ENCODE results near the gene SMTNL2.

Gene SMTNL2

GRCh38 chr17:4565209-4566141 lies 18.9 kb upstream of the SMTNL2 start:
- Histone ChIP-seq H3K4me3 (ENCODE audit: insufficient read depth in 1 of 2, low read depth in 1 of 2, low read length in 2 of 2) (peak overlapping the region in 1 of 2 experiments; percentile 49), H3K4me2 (ENCODE audit: low read length, poor library complexity, severe bottlenecking) (no peak overlapping the region), H3K36me3 (ENCODE audit: control insufficient read depth in 1 of 2, insufficient read depth in 2 of 2, low read depth in 1 of 2, low read length in 2 of 2) (no peaks in the 10 kb centered on the region), H2AFZ (ENCODE audit: low read depth, low read length) (no peak overlapping the region), H4K8ac (ENCODE audit: low read length) (no peak overlapping the region), H3K14ac (ENCODE audit: low read length in 2 of 2) (no peak overlapping the region), H3K9ac (ENCODE audit: low read length) (peak overlapping the region; percentile 16), H4K91ac (ENCODE audit: low read length) (no peak overlapping the region), H2AK5ac (ENCODE audit: low read length, severe bottlenecking) (no peak overlapping the region), H3K4me1 (ENCODE audit: control insufficient read depth, insufficient read depth, low read depth, low read length) (peaks cover 2% of the 10 kb centered on the region), H3K79me1 (replicated peaks; ENCODE audit: low read length, poor library complexity, severe bottlenecking) (no peaks in the 10 kb centered on the region), H3K4ac (ENCODE audit: low read depth in 1 of 2, low read length in 2 of 2) (no peak overlapping the region), H2BK120ac (ENCODE audit: low read depth, low read length) (no peak overlapping the region), H3K27me3 (ENCODE audit: control insufficient read depth in 1 of 2, insufficient read depth in 1 of 2, low read length in 2 of 2) (peaks cover 0 to 18% of the 10 kb centered on the region in 2 experiments), H3K27ac (ENCODE audit: low read length, poor library complexity, severe bottlenecking) (no peak overlapping the region), H2BK5ac (ENCODE audit: low read depth, low read length, poor library complexity, severe bottlenecking) (no peak overlapping the region), H2BK12ac (ENCODE audit: low read length in 2 of 2) (no peak overlapping the region), H3K9me3 (ENCODE audit: control insufficient read depth, low read length) (no peaks in the 10 kb centered on the region), H3K18ac (ENCODE audit: low read depth in 1 of 2, low read length in 2 of 2) (no peak overlapping the region), H3K23ac (ENCODE audit: low read length in 2 of 2) (no peak overlapping the region), H2BK15ac (ENCODE audit: low read depth, poor library complexity, severe bottlenecking) (no peak overlapping the region)
- WGBS = 33% methylated on average over 16 of the region's 16 CpGs
- peak; percentile 82 for DNase-seq

- no peak overlapping the region for H3K18ac ChIP-seq (ENCODE audit: low read depth in 1 of 2, low read length in 2 of 2)
- no peaks in the 10 kb centered on the region for H3K79me1 ChIP-seq (replicated peaks; ENCODE audit: low read length, poor library complexity, severe bottlenecking)
- peak; percentile 63 for DNase-seq
- H2BK15ac ChIP-seq (ENCODE audit: low read depth, poor library complexity, severe bottlenecking) = no peak overlapping the region
- H2AK5ac ChIP-seq (ENCODE audit: low read length, severe bottlenecking) = no peak overlapping the region
- H2AFZ ChIP-seq (ENCODE audit: low read depth, low read length) = no peak overlapping the region
- no peak overlapping the region for H3K4me2 ChIP-seq (ENCODE audit: low read length, poor library complexity, severe bottlenecking)
- H2BK5ac ChIP-seq (ENCODE audit: low read depth, low read length, poor library complexity, severe bottlenecking) = no peak overlapping the region
- peaks cover 10 to 20% of the 10 kb centered on the region in 2 experiments for H3K27me3 ChIP-seq (ENCODE audit: control insufficient read depth in 1 of 2, insufficient read depth in 1 of 2, low read length in 2 of 2)
- H4K8ac ChIP-seq (ENCODE audit: low read length) = no peak overlapping the region
- H3K27ac ChIP-seq (ENCODE audit: low read length, poor library complexity, severe bottlenecking) = no peak overlapping the region
- H4K91ac ChIP-seq (ENCODE audit: low read length) = no peak overlapping the region
- H3K9me3 ChIP-seq (ENCODE audit: control insufficient read depth, low read length) = no peaks in the 10 kb centered on the region
- no peak overlapping the region for H3K23ac ChIP-seq (ENCODE audit: low read length in 2 of 2)
- no peak overlapping the region for H3K4ac ChIP-seq (ENCODE audit: low read depth in 1 of 2, low read length in 2 of 2)
- no peak overlapping the region for H3K14ac ChIP-seq (ENCODE audit: low read length in 2 of 2)
- WGBS = 16% methylated on average over 5 of the region's 5 CpGs
- no peak overlapping the region for H2BK120ac ChIP-seq (ENCODE audit: low read depth, low read length)
- H2BK12ac ChIP-seq (ENCODE audit: low read length in 2 of 2) = no peak overlapping the region
- no peak overlapping the region for H3K4me3 ChIP-seq (ENCODE audit: insufficient read depth in 1 of 2, low read depth in 1 of 2, low read length in 2 of 2)
- no peak overlapping the region for H3K9ac ChIP-seq (ENCODE audit: low read length)
- no peaks in the 10 kb centered on the region for H3K4me1 ChIP-seq (ENCODE audit: control insufficient read depth, insufficient read depth, low read depth, low read length)
- no peaks in the 10 kb centered on the region for H3K36me3 ChIP-seq (ENCODE audit: control insufficient read depth in 1 of 2, insufficient read depth in 2 of 2, low read depth in 1 of 2, low read length in 2 of 2)
Observed at GRCh38 chr17:4566785-4567184, 17.5 kb upstream of the SMTNL2 start.

- WGBS = no CpG with 5 or more reads among the region's 1 CpG
- no peak overlapping the region for H3K23ac ChIP-seq (ENCODE audit: low read length in 2 of 2)
- no peak overlapping the region for H2BK120ac ChIP-seq (ENCODE audit: low read depth, low read length)
- H3K36me3 ChIP-seq (ENCODE audit: control insufficient read depth in 1 of 2, insufficient read depth in 2 of 2, low read depth in 1 of 2, low read length in 2 of 2) = no peaks in the 10 kb centered on the region
- no peaks in the 10 kb centered on the region for H3K4me1 ChIP-seq (ENCODE audit: control insufficient read depth, insufficient read depth, low read depth, low read length)
- H3K27ac ChIP-seq (ENCODE audit: low read length, poor library complexity, severe bottlenecking) = no peak overlapping the region
- no peaks in the 10 kb centered on the region for H3K9me3 ChIP-seq (ENCODE audit: control insufficient read depth, low read length)
- no peak for DNase-seq
- H2BK12ac ChIP-seq (ENCODE audit: low read length in 2 of 2) = no peak overlapping the region
- peaks cover 20 to 23% of the 10 kb centered on the region in 2 experiments for H3K27me3 ChIP-seq (ENCODE audit: control insufficient read depth in 1 of 2, insufficient read depth in 1 of 2, low read length in 2 of 2)
- H2BK15ac ChIP-seq (ENCODE audit: low read depth, poor library complexity, severe bottlenecking) = no peak overlapping the region
- H3K18ac ChIP-seq (ENCODE audit: low read depth in 1 of 2, low read length in 2 of 2) = no peak overlapping the region
- no peaks in the 10 kb centered on the region for H3K79me1 ChIP-seq (replicated peaks; ENCODE audit: low read length, poor library complexity, severe bottlenecking)
- no peak overlapping the region for H4K8ac ChIP-seq (ENCODE audit: low read length)
- no peak overlapping the region for H3K14ac ChIP-seq (ENCODE audit: low read length in 2 of 2)
- H3K4me3 ChIP-seq (ENCODE audit: insufficient read depth in 1 of 2, low read depth in 1 of 2, low read length in 2 of 2) = no peak overlapping the region
- no peak overlapping the region for H2BK5ac ChIP-seq (ENCODE audit: low read depth, low read length, poor library complexity, severe bottlenecking)
- H3K4me2 ChIP-seq (ENCODE audit: low read length, poor library complexity, severe bottlenecking) = no peak overlapping the region
- no peak overlapping the region for H3K4ac ChIP-seq (ENCODE audit: low read depth in 1 of 2, low read length in 2 of 2)
- no peak overlapping the region for H4K91ac ChIP-seq (ENCODE audit: low read length)
- no peak overlapping the region for H2AK5ac ChIP-seq (ENCODE audit: low read length, severe bottlenecking)
- no peak overlapping the region for H2AFZ ChIP-seq (ENCODE audit: low read depth, low read length)
- H3K9ac ChIP-seq (ENCODE audit: low read length) = no peak overlapping the region
Observed at GRCh38 chr17:4569591-4569990, 14.7 kb upstream of the SMTNL2 start.

- no peak overlapping the region for H3K14ac ChIP-seq (ENCODE audit: low read length in 2 of 2)
- H3K4me1 ChIP-seq (ENCODE audit: control insufficient read depth, insufficient read depth, low read depth, low read length) = peaks cover 8% of the 10 kb centered on the region
- H3K36me3 ChIP-seq (ENCODE audit: control insufficient read depth in 1 of 2, insufficient read depth in 2 of 2, low read depth in 1 of 2, low read length in 2 of 2) = no peaks in the 10 kb centered on the region
- no peak overlapping the region for H3K4ac ChIP-seq (ENCODE audit: low read depth in 1 of 2, low read length in 2 of 2)
- no peak overlapping the region for H2BK120ac ChIP-seq (ENCODE audit: low read depth, low read length)
- no peak overlapping the region for H4K8ac ChIP-seq (ENCODE audit: low read length)
- no peak overlapping the region for H2AK5ac ChIP-seq (ENCODE audit: low read length, severe bottlenecking)
- H3K9ac ChIP-seq (ENCODE audit: low read length) = no peak overlapping the region
- no peak overlapping the region for H3K23ac ChIP-seq (ENCODE audit: low read length in 2 of 2)
- WGBS = 72% methylated on average over 8 of the region's 9 CpGs
- no peak overlapping the region for H2BK15ac ChIP-seq (ENCODE audit: low read depth, poor library complexity, severe bottlenecking)
- peaks cover 37 to 42% of the 10 kb centered on the region in 2 experiments for H3K27me3 ChIP-seq (ENCODE audit: control insufficient read depth in 1 of 2, insufficient read depth in 1 of 2, low read length in 2 of 2)
- H3K4me3 ChIP-seq (ENCODE audit: insufficient read depth in 1 of 2, low read depth in 1 of 2, low read length in 2 of 2) = no peak overlapping the region
- no peak overlapping the region for H4K91ac ChIP-seq (ENCODE audit: low read length)
- H3K79me1 ChIP-seq (replicated peaks; ENCODE audit: low read length, poor library complexity, severe bottlenecking) = no peaks in the 10 kb centered on the region
- H2AFZ ChIP-seq (ENCODE audit: low read depth, low read length) = no peak overlapping the region
- H2BK12ac ChIP-seq (ENCODE audit: low read length in 2 of 2) = no peak overlapping the region
- no peak overlapping the region for H3K4me2 ChIP-seq (ENCODE audit: low read length, poor library complexity, severe bottlenecking)
- H3K18ac ChIP-seq (ENCODE audit: low read depth in 1 of 2, low read length in 2 of 2) = no peak overlapping the region
- no peaks in the 10 kb centered on the region for H3K9me3 ChIP-seq (ENCODE audit: control insufficient read depth, low read length)
- H3K27ac ChIP-seq (ENCODE audit: low read length, poor library complexity, severe bottlenecking) = no peak overlapping the region
- no peak overlapping the region for H2BK5ac ChIP-seq (ENCODE audit: low read depth, low read length, poor library complexity, severe bottlenecking)
- DNase-seq = no peak
Observed at GRCh38 chr17:4572131-4572530, 12.2 kb upstream of the SMTNL2 start.
